ENCODE measurements around the gene PRKCB. TPM values are rescaled to one million over a fixed set of nuclear protein-coding genes. Genes with fewer than 3 reads are reported as not detected.

The PRKCB gene
- total and polyA plus RNA-seq, 4 donors: 1.6 to 9.4 (median 4.0) TPM

DNA sequence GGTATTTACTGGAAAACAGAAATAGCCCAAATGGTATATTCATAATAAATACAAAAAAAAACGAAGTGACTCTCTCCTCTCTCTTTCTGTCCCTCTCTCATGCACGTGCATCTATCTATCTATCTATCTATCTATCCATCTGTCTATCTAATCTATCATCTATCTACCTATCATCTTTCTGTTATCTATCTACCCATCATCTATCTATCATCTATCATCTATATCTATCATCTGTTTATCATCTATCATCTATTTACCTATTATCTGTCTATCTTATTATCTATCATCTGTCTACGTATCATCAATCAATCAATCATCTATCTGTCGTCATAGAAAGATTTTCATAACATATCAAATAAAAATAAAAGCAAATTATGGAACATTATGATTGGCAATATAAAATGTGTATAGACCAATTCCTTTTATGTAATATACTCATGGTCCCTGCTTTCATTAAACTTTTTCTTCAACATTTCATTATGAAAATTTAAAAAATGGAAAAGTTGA lies 293.7 kb downstream of the PRKCB start:
- H3K4me1 ChIP-seq (ENCODE audit: control insufficient read depth in 4 of 4, insufficient read depth in 4 of 4, low read length in 3 of 4): no peaks in the 10 kb centered on the region
- H3K9me3 ChIP-seq (ENCODE audit: control insufficient read depth in 4 of 4, low read length in 3 of 4): no peaks in the 10 kb centered on the region
- no peak for DNase-seq (ENCODE audit: low spot score)
- H3K4me3 ChIP-seq (ENCODE audit: low read depth in 1 of 3, low read length in 3 of 3): no peak overlapping the region
- TF ChIP-seq CTCF (IDR thresholded peaks at IDR 0.05; ENCODE audit: low read depth, low read length, missing input control) (no peak), HNF4A (conservative IDR thresholded peaks at IDR 0.05) (no peak), NR2F2 (IDR thresholded peaks at IDR 0.05) (no peak), EGR1 (IDR thresholded peaks at IDR 0.05; ENCODE audit: low read depth in 2 of 2) (no peak), JUND (IDR thresholded peaks at IDR 0.05) (no peak), FOXA2 (IDR thresholded peaks at IDR 0.05) (no peak), TAF1 (conservative IDR thresholded peaks at IDR 0.05) (no peak), MAX (IDR thresholded peaks at IDR 0.05) (no peak), GABPA (IDR thresholded peaks at IDR 0.05 in 1 of 2, conservative IDR thresholded peaks at IDR 0.05 in 1 of 2) (no peak), HNF4G (IDR thresholded peaks at IDR 0.05) (no peak), RXRA (IDR thresholded peaks at IDR 0.05) (no peak), YY1 (IDR thresholded peaks at IDR 0.05) (no peak), FOXA1 (IDR thresholded peaks at IDR 0.05) (no peak), RAD21 (IDR thresholded peaks at IDR 0.05) (no peak)
- TF ChIP-seq, protein P1, sequence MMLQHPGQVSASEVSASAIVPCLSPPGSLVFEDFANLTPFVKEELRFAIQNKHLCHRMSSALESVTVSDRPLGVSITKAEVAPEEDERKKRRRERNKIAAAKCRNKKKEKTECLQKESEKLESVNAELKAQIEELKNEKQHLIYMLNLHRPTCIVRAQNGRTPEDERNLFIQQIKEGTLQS (IDR thresholded peaks at IDR 0.05): no peak
- TF ChIP-seq, protein P2, sequence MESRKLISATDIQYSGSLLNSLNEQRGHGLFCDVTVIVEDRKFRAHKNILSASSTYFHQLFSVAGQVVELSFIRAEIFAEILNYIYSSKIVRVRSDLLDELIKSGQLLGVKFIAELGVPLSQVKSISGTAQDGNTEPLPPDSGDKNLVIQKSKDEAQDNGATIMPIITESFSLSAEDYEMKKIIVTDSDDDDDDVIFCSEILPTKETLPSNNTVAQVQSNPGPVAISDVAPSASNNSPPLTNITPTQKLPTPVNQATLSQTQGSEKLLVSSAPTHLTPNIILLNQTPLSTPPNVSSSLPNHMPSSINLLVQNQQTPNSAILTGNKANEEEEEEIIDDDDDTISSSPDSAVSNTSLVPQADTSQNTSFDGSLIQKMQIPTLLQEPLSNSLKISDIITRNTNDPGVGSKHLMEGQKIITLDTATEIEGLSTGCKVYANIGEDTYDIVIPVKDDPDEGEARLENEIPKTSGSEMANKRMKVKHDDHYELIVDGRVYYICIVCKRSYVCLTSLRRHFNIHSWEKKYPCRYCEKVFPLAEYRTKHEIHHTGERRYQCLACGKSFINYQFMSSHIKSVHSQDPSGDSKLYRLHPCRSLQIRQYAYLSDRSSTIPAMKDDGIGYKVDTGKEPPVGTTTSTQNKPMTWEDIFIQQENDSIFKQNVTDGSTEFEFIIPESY (IDR thresholded peaks at IDR 0.05): no peak
- TF ChIP-seq, protein P3, sequence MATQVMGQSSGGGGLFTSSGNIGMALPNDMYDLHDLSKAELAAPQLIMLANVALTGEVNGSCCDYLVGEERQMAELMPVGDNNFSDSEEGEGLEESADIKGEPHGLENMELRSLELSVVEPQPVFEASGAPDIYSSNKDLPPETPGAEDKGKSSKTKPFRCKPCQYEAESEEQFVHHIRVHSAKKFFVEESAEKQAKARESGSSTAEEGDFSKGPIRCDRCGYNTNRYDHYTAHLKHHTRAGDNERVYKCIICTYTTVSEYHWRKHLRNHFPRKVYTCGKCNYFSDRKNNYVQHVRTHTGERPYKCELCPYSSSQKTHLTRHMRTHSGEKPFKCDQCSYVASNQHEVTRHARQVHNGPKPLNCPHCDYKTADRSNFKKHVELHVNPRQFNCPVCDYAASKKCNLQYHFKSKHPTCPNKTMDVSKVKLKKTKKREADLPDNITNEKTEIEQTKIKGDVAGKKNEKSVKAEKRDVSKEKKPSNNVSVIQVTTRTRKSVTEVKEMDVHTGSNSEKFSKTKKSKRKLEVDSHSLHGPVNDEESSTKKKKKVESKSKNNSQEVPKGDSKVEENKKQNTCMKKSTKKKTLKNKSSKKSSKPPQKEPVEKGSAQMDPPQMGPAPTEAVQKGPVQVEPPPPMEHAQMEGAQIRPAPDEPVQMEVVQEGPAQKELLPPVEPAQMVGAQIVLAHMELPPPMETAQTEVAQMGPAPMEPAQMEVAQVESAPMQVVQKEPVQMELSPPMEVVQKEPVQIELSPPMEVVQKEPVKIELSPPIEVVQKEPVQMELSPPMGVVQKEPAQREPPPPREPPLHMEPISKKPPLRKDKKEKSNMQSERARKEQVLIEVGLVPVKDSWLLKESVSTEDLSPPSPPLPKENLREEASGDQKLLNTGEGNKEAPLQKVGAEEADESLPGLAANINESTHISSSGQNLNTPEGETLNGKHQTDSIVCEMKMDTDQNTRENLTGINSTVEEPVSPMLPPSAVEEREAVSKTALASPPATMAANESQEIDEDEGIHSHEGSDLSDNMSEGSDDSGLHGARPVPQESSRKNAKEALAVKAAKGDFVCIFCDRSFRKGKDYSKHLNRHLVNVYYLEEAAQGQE (IDR thresholded peaks at IDR 0.05): no peak
- 58% methylated on average over 4 of the region's 4 CpGs for WGBS
- no peak overlapping the region for H3K9ac ChIP-seq (ENCODE audit: low read depth in 1 of 2, low read length in 2 of 2)
- H3K27ac ChIP-seq (ENCODE audit: low read depth in 1 of 2, low read length in 2 of 2): no peak overlapping the region
- H3K27me3 ChIP-seq (ENCODE audit: control insufficient read depth in 4 of 4, insufficient read depth in 4 of 4, low read length in 3 of 4): peaks cover 0 to 2% (median 0%) of the 10 kb centered on the region in 4 donors
- H3K36me3 ChIP-seq (ENCODE audit: control insufficient read depth in 4 of 4, insufficient read depth in 3 of 4, low read depth in 1 of 4, low read length in 3 of 4): peaks cover 0 to 2% (median 0%) of the 10 kb centered on the region in 4 donors
